LNCAP (cell line): ENCODE data around the gene ZNF662.

Source experiments
- CTCF ChIP-seq: fragments of 450-650 bp; IDR thresholded peaks from 2 replicates; pipeline ENCODE4 v1.5.1; 2017; ENCODE audit warnings: mild to moderate bottlenecking

Gene ZNF662

GRCh38 chr3:42934111-42934510 lies 28.2 kb downstream of the ZNF662 start:
- TF ChIP-seq CTCF, result no peak

GRCh38 chr3:42934910-42935309 lies 29.0 kb downstream of the ZNF662 start:
- TF ChIP-seq CTCF, result no peak

GRCh38 chr3:42935472-42935871 lies 29.5 kb downstream of the ZNF662 start:
- no peak for TF ChIP-seq CTCF

GRCh38 chr3:42936157-42936981 lies 30.4 kb downstream of the ZNF662 start:
- no peak for TF ChIP-seq CTCF

- TF ChIP-seq CTCF, result no peak
Measured at GRCh38 chr3:42937334-42937733, 31.4 kb downstream of the ZNF662 start.

GRCh38 chr3:42942693-42943092 lies 36.8 kb downstream of the ZNF662 start:
- no peak for TF ChIP-seq CTCF

- no peak for TF ChIP-seq CTCF
Measured at GRCh38 chr3:42946050-42946449, 40.1 kb downstream of the ZNF662 start.
